ENCODE results near the gene ATP13A4. TPM values are rescaled to one million over a fixed set of nuclear protein-coding genes. Genes with fewer than 3 reads are reported as not detected.

The ATP13A4 gene
- total RNA-seq, 1 donor from 2014 or later: 0.27 TPM

DNA sequence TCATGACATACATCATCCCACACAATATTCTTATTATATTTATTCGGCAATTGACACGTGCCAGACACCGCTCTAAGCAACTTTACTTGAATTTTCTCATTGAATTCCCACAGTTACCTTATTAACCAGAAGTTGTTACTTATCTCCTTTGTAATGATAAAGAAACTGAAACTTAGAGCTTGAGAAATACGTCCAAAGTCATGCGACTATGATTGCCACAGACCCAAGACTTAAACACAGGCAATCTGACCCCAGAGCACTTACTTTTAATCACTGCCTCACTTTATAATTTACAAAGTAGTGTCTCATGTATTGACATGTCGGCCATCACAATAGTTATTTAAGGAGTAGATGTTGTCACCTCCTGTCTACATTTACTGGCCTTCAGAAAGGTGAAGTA lies 64.7 kb downstream of the ATP13A4 start:
- Mint-ChIP-seq H3K36me3 (ENCODE audit: unreplicated experiment) (no peaks in the 10 kb centered on the region), H3K4me3 (ENCODE audit: unreplicated experiment) (no peak overlapping the region), H3K9me3 (ENCODE audit: unreplicated experiment) (no peaks in the 10 kb centered on the region), H3K27me3 (ENCODE audit: unreplicated experiment) (peaks cover 19% of the 10 kb centered on the region), H3K4me1 (ENCODE audit: unreplicated experiment) (no peaks in the 10 kb centered on the region), H3K27ac (ENCODE audit: unreplicated experiment) (no peak overlapping the region)
- no peak for DNase-seq (ENCODE audit: extremely low spot score, unreplicated experiment)
- TF ChIP-seq, protein P1, sequence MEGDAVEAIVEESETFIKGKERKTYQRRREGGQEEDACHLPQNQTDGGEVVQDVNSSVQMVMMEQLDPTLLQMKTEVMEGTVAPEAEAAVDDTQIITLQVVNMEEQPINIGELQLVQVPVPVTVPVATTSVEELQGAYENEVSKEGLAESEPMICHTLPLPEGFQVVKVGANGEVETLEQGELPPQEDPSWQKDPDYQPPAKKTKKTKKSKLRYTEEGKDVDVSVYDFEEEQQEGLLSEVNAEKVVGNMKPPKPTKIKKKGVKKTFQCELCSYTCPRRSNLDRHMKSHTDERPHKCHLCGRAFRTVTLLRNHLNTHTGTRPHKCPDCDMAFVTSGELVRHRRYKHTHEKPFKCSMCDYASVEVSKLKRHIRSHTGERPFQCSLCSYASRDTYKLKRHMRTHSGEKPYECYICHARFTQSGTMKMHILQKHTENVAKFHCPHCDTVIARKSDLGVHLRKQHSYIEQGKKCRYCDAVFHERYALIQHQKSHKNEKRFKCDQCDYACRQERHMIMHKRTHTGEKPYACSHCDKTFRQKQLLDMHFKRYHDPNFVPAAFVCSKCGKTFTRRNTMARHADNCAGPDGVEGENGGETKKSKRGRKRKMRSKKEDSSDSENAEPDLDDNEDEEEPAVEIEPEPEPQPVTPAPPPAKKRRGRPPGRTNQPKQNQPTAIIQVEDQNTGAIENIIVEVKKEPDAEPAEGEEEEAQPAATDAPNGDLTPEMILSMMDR (IDR thresholded peaks at IDR 0.05): no peak

- Mint-ChIP-seq H3K27me3 (ENCODE audit: unreplicated experiment) (peaks cover 22% of the 10 kb centered on the region), H3K4me3 (ENCODE audit: unreplicated experiment) (no peak overlapping the region), H3K9me3 (ENCODE audit: unreplicated experiment) (no peaks in the 10 kb centered on the region), H3K36me3 (ENCODE audit: unreplicated experiment) (no peaks in the 10 kb centered on the region), H3K27ac (ENCODE audit: unreplicated experiment) (no peak overlapping the region), H3K4me1 (ENCODE audit: unreplicated experiment) (no peaks in the 10 kb centered on the region)
- DNase-seq (ENCODE audit: extremely low spot score, unreplicated experiment): no peak
- TF ChIP-seq, protein P1 (IDR thresholded peaks at IDR 0.05): no peak
Observed at GRCh38 chr3:193488741-193489140, 66.0 kb downstream of the ATP13A4 start.

GRCh38 chr3:193483988-193484539 lies 70.6 kb downstream of the ATP13A4 start:
- no peaks in the 10 kb centered on the region for H3K9me3 Mint-ChIP-seq (ENCODE audit: unreplicated experiment)
- no peak for DNase-seq (ENCODE audit: extremely low spot score, unreplicated experiment)
- no peaks in the 10 kb centered on the region for H3K4me1 Mint-ChIP-seq (ENCODE audit: unreplicated experiment)

GRCh38 chr3:193481436-193481835 lies 73.3 kb downstream of the ATP13A4 start:
- Mint-ChIP-seq H3K27ac (ENCODE audit: unreplicated experiment) (no peak overlapping the region), H3K36me3 (ENCODE audit: unreplicated experiment) (no peaks in the 10 kb centered on the region), H3K4me3 (ENCODE audit: unreplicated experiment) (no peak overlapping the region), H3K4me1 (ENCODE audit: unreplicated experiment) (no peaks in the 10 kb centered on the region), H3K9me3 (ENCODE audit: unreplicated experiment) (no peaks in the 10 kb centered on the region), H3K27me3 (ENCODE audit: unreplicated experiment) (peaks cover 7% of the 10 kb centered on the region)
- DNase-seq (ENCODE audit: extremely low spot score, unreplicated experiment): no peak
- TF ChIP-seq, protein P1 (IDR thresholded peaks at IDR 0.05): no peak

More at GRCh38 chr3:193483988-193484539, 70.6 kb downstream of the ATP13A4 start:
- Mint-ChIP-seq H3K36me3 (ENCODE audit: unreplicated experiment) (no peaks in the 10 kb centered on the region), H3K27me3 (ENCODE audit: unreplicated experiment) (peaks cover 14% of the 10 kb centered on the region), H3K4me3 (ENCODE audit: unreplicated experiment) (no peak overlapping the region), H3K27ac (ENCODE audit: unreplicated experiment) (no peak overlapping the region)
- TF ChIP-seq, protein P1 (IDR thresholded peaks at IDR 0.05): no peak

GRCh38 chr3:193474446-193474845 lies 80.2 kb downstream of the ATP13A4 start:
- DNase-seq (ENCODE audit: extremely low spot score, unreplicated experiment): no peak
- Mint-ChIP-seq H3K27ac (ENCODE audit: unreplicated experiment) (no peak overlapping the region), H3K4me3 (ENCODE audit: unreplicated experiment) (no peak overlapping the region), H3K4me1 (ENCODE audit: unreplicated experiment) (no peaks in the 10 kb centered on the region), H3K9me3 (ENCODE audit: unreplicated experiment) (no peaks in the 10 kb centered on the region), H3K36me3 (ENCODE audit: unreplicated experiment) (no peaks in the 10 kb centered on the region), H3K27me3 (ENCODE audit: unreplicated experiment) (peaks cover 7% of the 10 kb centered on the region)
- TF ChIP-seq, protein P1 (IDR thresholded peaks at IDR 0.05): no peak

Measured in osteocyte (in vitro differentiated cells).